GM12865 (cell line): ENCODE data around the gene IRGC.
"Not testable (repeated sequence)": the region's sequence is repeated elsewhere in the genome, so short reads cannot be mapped to it uniquely, and the experiment has no call there.

Source experiments
- DNase-seq: peaks from one replicate; pipeline ENCODE4 v3.0.0; 2010; ENCODE audit warnings: low read depth
- H3K4me3 ChIP-seq: 2 replicates; pipeline ENCODE4 v1.5.1; 2011; ENCODE audit warnings: mild to moderate bottlenecking, low read depth, low read length, control low read depth
- CTCF ChIP-seq: IDR thresholded peaks from 2 replicates; pipeline ENCODE4 v1.5.1; 2011; ENCODE audit warnings: low read length, control low read depth, low read depth, inconsistent platforms; ENCODE audit not compliant: insufficient read depth; ENCODE audit errors: missing control alignments

IRGC gene

GRCh38 chr19:43759515-43759914 is 43.6 kb downstream of the IRGC start:
- peak; percentile 75 for DNase-seq
- H3K4me3 ChIP-seq: no peak overlapping the region
- TF ChIP-seq CTCF: peak; percentile 51

GRCh38 chr19:43760941-43761340 is 45.1 kb downstream of the IRGC start:
- TF ChIP-seq CTCF: no peak
- no peak overlapping the region for H3K4me3 ChIP-seq
- no peak for DNase-seq

DNA sequence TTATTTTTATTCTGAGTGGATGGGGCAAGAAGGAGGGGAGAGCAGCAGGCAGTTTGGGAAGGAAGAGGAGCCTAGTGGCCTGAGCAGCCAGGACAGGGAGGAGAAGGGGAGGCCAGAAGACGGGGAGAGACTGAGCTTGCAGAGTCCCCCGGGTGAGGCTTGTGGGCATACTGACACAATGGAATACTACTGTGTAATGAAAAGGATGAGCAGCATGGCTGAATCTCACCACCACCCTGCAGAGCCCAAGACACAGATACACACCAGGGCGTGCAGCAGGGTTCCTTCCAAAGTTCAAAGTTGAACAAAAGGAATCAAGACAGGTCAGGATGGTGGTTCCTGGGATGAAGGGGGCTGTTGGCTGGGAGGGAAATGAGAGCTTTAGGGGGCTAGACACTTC is 46.9 kb downstream of the IRGC start:
- DNase-seq: no peak
- no peak overlapping the region for H3K4me3 ChIP-seq
- no peak for TF ChIP-seq CTCF

GRCh38 chr19:43763473-43763939 is 47.6 kb downstream of the IRGC start:
- DNase-seq: peak; percentile 87
- no peak for TF ChIP-seq CTCF
- H3K4me3 ChIP-seq: peak overlapping the region; percentile 20

DNA sequence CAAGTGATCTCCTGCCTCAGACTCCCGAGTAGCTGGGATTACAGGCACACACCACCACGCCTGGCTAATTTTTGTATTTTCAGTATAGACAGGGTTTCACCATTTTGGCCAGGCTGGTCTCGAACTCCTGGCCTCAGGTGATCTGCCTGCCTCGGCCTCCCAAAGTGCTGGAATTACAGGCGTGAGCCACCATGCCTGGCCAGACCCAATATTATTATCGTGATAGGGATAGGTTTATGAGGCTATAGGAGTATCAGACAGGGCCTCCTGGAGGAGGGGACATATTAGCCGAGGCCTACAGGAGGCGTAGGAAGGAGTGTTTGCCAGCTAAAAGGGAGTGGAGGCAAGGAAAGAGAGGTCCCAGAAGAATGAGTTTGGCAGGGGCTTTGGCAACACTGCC is 48.8 kb downstream of the IRGC start:
- peak overlapping the region; percentile 1 for H3K4me3 ChIP-seq
- DNase-seq: not testable (repeated sequence)

DNA sequence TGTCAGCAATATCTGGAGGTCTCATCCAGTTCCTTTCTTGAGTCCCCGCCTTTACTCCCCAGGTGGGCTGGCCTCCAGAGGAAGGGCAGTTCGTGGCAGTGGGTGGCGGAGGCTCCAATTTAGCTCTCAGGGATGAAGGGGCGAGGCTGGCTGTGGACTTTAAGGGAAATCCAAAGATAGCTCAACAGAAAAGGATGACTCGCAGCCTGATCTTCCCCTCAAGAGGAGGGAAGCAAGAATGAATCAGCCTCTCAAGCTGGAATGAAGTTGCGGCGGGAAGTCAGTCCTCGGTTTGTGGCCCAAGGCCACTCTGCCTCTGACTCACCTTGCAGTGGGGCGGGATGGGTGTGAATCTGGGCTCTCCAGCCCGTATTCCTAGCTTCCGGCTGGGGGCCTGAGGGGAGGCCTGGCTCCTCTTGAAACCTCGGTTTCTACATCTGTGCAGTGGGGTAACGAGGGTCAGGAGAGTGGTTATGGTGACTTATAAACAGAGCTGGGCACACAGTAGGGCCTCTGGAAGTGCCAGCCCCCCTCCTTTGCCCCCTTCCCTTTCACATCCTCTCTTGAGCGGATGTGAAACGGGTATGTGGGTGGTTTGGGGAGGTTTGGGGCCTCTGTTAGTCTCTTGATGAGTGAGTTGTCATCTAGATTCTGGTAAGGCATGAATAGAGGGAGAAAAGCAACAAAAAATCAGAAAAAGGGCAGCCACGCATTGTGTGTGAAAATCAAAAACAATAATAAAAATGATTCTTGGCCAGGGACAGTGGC is 49.4 kb downstream of the IRGC start:
- no peak for TF ChIP-seq CTCF
- peak; percentile 97 for DNase-seq
- H3K4me3 ChIP-seq: peak overlapping the region; percentile 1

DNA sequence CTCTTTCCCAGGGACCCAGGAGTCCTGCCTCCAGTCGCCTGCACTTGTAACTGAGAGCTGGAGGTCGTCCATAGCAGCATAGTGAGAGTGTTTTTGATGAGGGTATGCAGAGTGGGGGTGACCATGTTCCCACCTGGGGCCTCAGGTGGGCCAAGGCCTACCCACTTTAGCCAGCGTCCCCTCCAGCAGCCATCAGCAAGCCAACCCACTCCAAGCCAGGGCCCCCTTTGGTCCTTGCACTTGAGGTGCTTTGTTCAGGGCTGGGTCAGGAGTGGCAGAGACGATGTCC is 50.8 kb downstream of the IRGC start:
- no peak for TF ChIP-seq CTCF
- DNase-seq: no peak
- no peak overlapping the region for H3K4me3 ChIP-seq
